Small intestine (tissue), 7 donors: ENCODE results near the gene MPRIP. TPM values are rescaled to one million over a fixed set of nuclear protein-coding genes. Genes with fewer than 3 reads are reported as not detected.

Source experiments
- DNase-seq, 2 donors: peaks; one replicate each; pipeline versions ENCODE4 v3.0.0 to v3.0.0-alpha.2; 2013
- FAIRE-seq: peaks from 2 replicates; lab custom pipeline; 2012; peaks lifted over from hg19 to GRCh38; lab: Jason Lieb, UNC
- H3K27ac ChIP-seq, 3 donors: one replicate each; pipeline ENCODE4 v1.5.1; 2013; ENCODE audit warnings: low read length in 2 of 3, mild to moderate bottlenecking in 2 of 3, control low read depth in 1 of 3, inconsistent platforms in 1 of 3, low read depth in 1 of 3, moderate library complexity in 1 of 3
- H3K27me3 ChIP-seq, 3 donors: one replicate each; pipeline ENCODE4 v1.6.1; 2013; ENCODE audit warnings: low read length in 3 of 3, inconsistent platforms in 1 of 3; ENCODE audit not compliant: control insufficient read depth in 3 of 3, insufficient read depth in 3 of 3
- H3K36me3 ChIP-seq, 3 donors: one replicate each; pipeline ENCODE4 v1.6.1; 2013; ENCODE audit warnings: low read length in 3 of 3, inconsistent platforms in 1 of 3, low read depth in 1 of 3, mild to moderate bottlenecking in 1 of 3, moderate library complexity in 1 of 3; ENCODE audit not compliant: control insufficient read depth in 3 of 3, insufficient read depth in 2 of 3
- H3K4me1 ChIP-seq, 3 donors: one replicate each; pipeline ENCODE4 v1.6.1; 2013; ENCODE audit warnings: low read length in 2 of 3, inconsistent platforms in 1 of 3, low read depth in 1 of 3, mild to moderate bottlenecking in 1 of 3, moderate library complexity in 1 of 3; ENCODE audit not compliant: control insufficient read depth in 3 of 3, insufficient read depth in 2 of 3
- H3K4me3 ChIP-seq, 3 donors: one replicate each; pipeline ENCODE4 v1.5.1; 2013; ENCODE audit warnings: low read length in 3 of 3, control low read depth in 1 of 3, inconsistent platforms in 1 of 3, low read depth in 1 of 3, mild to moderate bottlenecking in 1 of 3, moderate library complexity in 1 of 3
- H3K9me3 ChIP-seq, 2 donors: one replicate each; pipeline ENCODE4 v1.6.1; 2013; ENCODE audit warnings: low read depth in 1 of 2, low read length in 1 of 2; ENCODE audit not compliant: control insufficient read depth in 2 of 2, insufficient read depth in 1 of 2
- WGBS, 3 donors: extraction: QIAGEN DNeasy Blood & Tissue Kit; methylation state at CpG; one replicate each; pipeline ENCODE4 v1.1.7; 2013; 5-methylcytosine and 5-hydroxymethylcytosine counted together
- polyA plus RNA-seq, 4 donors: library from polyadenylated mRNA; stranded (reverse) in 3 of 4; unstranded in 1 of 4; fragments of 200-250 nt in 3 of 4; fragments of 120-200 nt in 1 of 4; gene quantifications; one replicate each; pipeline versions ENCODE4 v1.2.1 to v1.2.3, GENCODE V29; 2013
- donor health status: healthy with polysubstance abuse.
- donor health status: control.
- donor health status: control.
- donor health status: Bipolar disorder and iron deficiency.
- donor health status: healthy.

Gene MPRIP
- polyA plus RNA-seq, 4 donors = 98.9 to 233 (median 190) TPM

GRCh38 chr17:17151962-17152361 lies 109.7 kb downstream of the MPRIP start:
- H3K36me3 ChIP-seq = peaks cover 10 to 86% (median 28%) of the 10 kb centered on the region in 3 donors
- DNase-seq = no peak
- WGBS, 3 donors = 65 to 83% (median 77%) methylated on average over 8 of the region's 8 CpGs

DNA sequence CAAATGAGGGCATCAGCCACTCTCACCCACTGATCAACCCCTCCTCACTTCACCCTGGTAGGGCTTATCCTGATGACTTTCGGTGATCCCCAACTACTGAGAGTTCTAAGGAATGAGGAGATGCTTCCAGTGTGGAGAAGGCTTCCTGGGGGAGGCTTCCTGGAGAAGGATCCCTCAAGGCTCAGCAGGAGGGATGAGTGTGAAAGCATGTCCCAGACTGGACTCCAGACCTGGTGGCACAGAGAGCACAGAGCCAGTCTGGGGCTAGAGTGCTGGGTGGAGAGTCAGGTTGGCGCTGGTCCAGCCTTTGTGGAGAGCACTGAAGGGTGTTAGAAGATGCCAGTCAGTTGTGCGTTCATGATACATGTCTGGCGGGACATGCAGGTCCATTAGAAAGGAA lies 110.1 kb downstream of the MPRIP start:
- Histone ChIP-seq H3K36me3 (peaks cover 11 to 86% (median 25%) of the 10 kb centered on the region in 3 donors), H3K27ac (peak overlapping the region in 1 of 3 donors; percentile 8), H3K4me1 (peaks cover 0 to 9% (median 0%) of the 10 kb centered on the region in 3 donors), H3K9me3 (no peaks in the 10 kb centered on the region), H3K27me3 (no peaks in the 10 kb centered on the region), H3K4me3 (no peak overlapping the region)
- no peak for DNase-seq
- 86 to 91% (median 89%) methylated on average over 4 of the region's 4 CpGs for WGBS, 3 donors
- FAIRE-seq = no peak

More at GRCh38 chr17:17151962-17152361, 109.7 kb downstream of the MPRIP start:
- H3K9me3 ChIP-seq = no peaks in the 10 kb centered on the region
- H3K27me3 ChIP-seq = no peaks in the 10 kb centered on the region
- peaks cover 0 to 7% (median 0%) of the 10 kb centered on the region in 3 donors for H3K4me1 ChIP-seq
- FAIRE-seq = no peak
- peak overlapping the region in 1 of 3 donors; percentile 8 for H3K27ac ChIP-seq
- H3K4me3 ChIP-seq = no peak overlapping the region

DNA sequence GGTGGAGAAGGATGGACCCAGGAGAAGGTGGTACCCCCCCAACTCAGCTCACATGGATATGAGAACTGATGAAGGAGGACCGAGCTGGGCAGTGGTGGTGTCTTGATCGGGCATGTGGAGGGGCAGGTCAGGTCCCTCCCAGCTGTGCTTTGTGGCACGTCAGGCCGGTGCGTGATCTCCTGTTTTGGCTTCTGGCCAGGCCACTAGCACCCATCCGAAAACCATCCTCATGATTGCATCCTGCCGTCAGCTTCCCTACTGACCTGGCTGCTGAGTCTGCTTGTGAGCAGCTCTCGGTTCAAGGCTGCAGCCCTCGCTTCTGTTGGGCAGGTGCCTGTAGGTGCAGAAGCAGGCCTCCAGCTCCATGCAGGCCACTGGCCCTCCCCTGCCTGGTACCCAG lies 110.8 kb downstream of the MPRIP start:
- Histone ChIP-seq H3K9me3 (no peaks in the 10 kb centered on the region), H3K4me1 (peaks cover 0 to 9% (median 0%) of the 10 kb centered on the region in 3 donors), H3K36me3 (peaks cover 14 to 88% (median 25%) of the 10 kb centered on the region in 3 donors), H3K27ac (no peak overlapping the region), H3K4me3 (no peak overlapping the region), H3K27me3 (no peaks in the 10 kb centered on the region)
- no peak for FAIRE-seq
- WGBS, 3 donors = 89 to 94% (median 93%) methylated on average over 9 of the region's 9 CpGs
- DNase-seq = no peak

DNA sequence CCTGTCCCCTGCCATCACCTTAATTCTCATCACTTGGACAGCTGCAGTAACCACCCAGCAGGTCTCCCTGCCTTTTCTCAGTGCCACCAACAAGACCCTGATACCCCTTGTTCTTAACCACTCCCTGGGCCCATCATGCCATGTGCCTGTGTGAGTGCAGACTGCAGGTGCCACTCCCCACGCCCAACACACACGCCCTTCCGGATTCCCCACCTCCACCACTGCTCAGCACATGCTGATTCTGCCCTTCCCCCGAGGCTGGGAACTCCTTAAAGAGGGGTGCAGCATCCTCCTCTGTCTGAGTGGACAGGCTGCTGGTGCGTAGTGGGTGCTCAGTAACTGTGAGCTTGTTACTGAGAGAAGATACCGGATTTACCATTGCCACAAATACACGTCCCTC lies 111.5 kb downstream of the MPRIP start:
- no peak overlapping the region for H3K27ac ChIP-seq
- DNase-seq (no peak), FAIRE-seq (no peak)
- peaks cover 16 to 89% (median 25%) of the 10 kb centered on the region in 3 donors for H3K36me3 ChIP-seq
- peaks cover 0 to 9% (median 0%) of the 10 kb centered on the region in 3 donors for H3K4me1 ChIP-seq
- 61 to 77% (median 71%) methylated on average over 7 of the region's 7 CpGs for WGBS, 3 donors
- H3K9me3 ChIP-seq = no peaks in the 10 kb centered on the region
- no peaks in the 10 kb centered on the region for H3K27me3 ChIP-seq
- no peak overlapping the region for H3K4me3 ChIP-seq

GRCh38 chr17:17154556-17154955 lies 112.3 kb downstream of the MPRIP start:
- Histone ChIP-seq H3K27me3 (no peaks in the 10 kb centered on the region), H3K4me3 (no peak overlapping the region), H3K9me3 (no peaks in the 10 kb centered on the region), H3K4me1 (peaks cover 0 to 9% (median 0%) of the 10 kb centered on the region in 3 donors), H3K27ac (no peak overlapping the region), H3K36me3 (peaks cover 16 to 94% (median 25%) of the 10 kb centered on the region in 3 donors)
- WGBS, 3 donors = 90 to 97% (median 92%) methylated on average over 5 of the region's 5 CpGs
- DNase-seq = no peak
- no peak for FAIRE-seq

DNA sequence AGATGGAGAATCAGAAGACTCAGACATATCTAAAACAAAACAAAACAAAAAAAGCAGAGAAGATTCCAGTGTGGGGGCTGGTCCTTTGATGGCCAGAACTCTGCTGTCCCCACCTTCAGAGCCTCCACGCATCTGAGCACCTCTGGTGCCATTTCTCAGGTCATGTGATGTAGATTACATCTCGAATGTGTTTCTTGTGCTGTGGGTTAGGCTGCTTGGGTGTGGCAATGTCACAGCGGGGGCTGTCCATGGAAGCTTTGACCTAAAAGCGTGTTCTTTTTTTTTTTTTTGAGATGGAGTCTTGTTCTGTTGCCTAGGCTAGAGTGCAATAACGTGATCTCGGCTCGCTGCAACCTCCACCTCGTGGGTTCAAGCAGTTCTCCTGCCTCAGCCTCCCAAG lies 112.7 kb downstream of the MPRIP start:
- H3K36me3 ChIP-seq = peaks cover 20 to 93% (median 23%) of the 10 kb centered on the region in 3 donors
- H3K4me3 ChIP-seq = no peak overlapping the region
- H3K27ac ChIP-seq = no peak overlapping the region
- WGBS, 3 donors = 85 to 92% (median 87%) methylated on average over 8 of the region's 8 CpGs
- no peaks in the 10 kb centered on the region for H3K27me3 ChIP-seq
- no peaks in the 10 kb centered on the region for H3K9me3 ChIP-seq
- no peak for FAIRE-seq
- H3K4me1 ChIP-seq = peaks cover 0 to 9% (median 0%) of the 10 kb centered on the region in 3 donors
- DNase-seq = no peak

DNA sequence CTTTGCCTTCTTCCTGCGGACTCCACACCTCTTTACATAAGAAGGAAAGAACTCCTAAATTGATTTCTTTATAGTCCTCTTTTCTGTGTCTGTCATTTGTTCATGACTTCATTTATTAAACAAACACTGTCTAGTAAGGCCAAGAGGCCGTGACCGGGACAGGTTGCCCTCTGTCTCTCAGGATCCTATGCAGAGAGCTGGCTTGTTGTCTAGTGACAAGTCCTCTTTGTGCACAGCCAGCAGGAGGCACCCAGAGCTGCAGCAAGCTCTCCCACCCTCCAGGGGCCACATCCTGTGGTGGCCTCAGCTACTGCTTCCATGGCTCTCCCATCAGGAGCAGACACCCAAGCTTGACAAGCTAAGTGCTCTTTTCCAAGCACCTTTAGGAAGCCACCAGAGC lies 113.3 kb downstream of the MPRIP start:
- Histone ChIP-seq H3K27ac (no peak overlapping the region), H3K36me3 (peaks cover 20 to 96% (median 25%) of the 10 kb centered on the region in 3 donors), H3K27me3 (no peaks in the 10 kb centered on the region), H3K4me3 (no peak overlapping the region), H3K4me1 (peaks cover 0 to 9% (median 0%) of the 10 kb centered on the region in 3 donors), H3K9me3 (no peaks in the 10 kb centered on the region)
- DNase-seq (no peak), FAIRE-seq (no peak)
- 95 to 97% (median 96%) methylated on average over 3 of the region's 3 CpGs for WGBS, 3 donors

DNA sequence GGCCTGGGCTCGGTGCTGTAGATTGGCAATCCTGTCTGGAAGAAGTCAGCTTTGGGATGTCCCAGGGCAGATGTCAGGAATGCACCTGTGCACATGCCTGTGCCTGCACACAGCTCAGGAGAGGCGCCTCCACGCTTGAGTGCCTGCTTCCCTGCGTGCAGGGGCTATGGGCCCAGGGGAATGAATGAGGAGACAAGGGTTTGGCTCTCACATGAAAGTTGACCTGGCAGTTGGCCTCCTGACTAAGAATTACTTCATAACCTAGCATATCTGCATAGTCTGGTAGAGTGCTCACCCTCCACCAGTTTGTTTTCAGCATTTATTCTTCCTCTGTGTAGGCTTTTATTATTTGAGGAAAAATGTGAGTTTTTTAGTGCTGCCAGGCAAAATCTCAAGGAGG lies 113.8 kb downstream of the MPRIP start:
- Histone ChIP-seq H3K27me3 (no peaks in the 10 kb centered on the region), H3K9me3 (no peaks in the 10 kb centered on the region), H3K36me3 (peaks cover 20 to 96% (median 30%) of the 10 kb centered on the region in 3 donors), H3K4me3 (no peak overlapping the region), H3K27ac (no peak overlapping the region), H3K4me1 (peaks cover 0 to 9% (median 0%) of the 10 kb centered on the region in 3 donors)
- DNase-seq = no peak
- WGBS, 3 donors = 87 to 96% (median 92%) methylated on average over 4 of the region's 4 CpGs
- FAIRE-seq = no peak

- H3K9me3 ChIP-seq = no peaks in the 10 kb centered on the region
- 70 to 87% (median 72%) methylated on average over 10 of the region's 10 CpGs for WGBS, 3 donors
These were observed 114.3 kb downstream of the MPRIP start for GRCh38 chr17:17156511-17156910.

More at GRCh38 chr17:17156511-17156910, 114.3 kb downstream of the MPRIP start:
- Histone ChIP-seq H3K36me3 (peaks cover 20 to 96% (median 30%) of the 10 kb centered on the region in 3 donors), H3K27ac (peak overlapping the region in 1 of 3 donors; percentile 66), H3K4me1 (peaks cover 0 to 9% (median 0%) of the 10 kb centered on the region in 3 donors), H3K4me3 (no peak overlapping the region), H3K27me3 (no peaks in the 10 kb centered on the region)
- no peak for DNase-seq
- no peak for FAIRE-seq
